ENCODE results near the gene TTLL9.

The TTLL9 gene

DNA sequence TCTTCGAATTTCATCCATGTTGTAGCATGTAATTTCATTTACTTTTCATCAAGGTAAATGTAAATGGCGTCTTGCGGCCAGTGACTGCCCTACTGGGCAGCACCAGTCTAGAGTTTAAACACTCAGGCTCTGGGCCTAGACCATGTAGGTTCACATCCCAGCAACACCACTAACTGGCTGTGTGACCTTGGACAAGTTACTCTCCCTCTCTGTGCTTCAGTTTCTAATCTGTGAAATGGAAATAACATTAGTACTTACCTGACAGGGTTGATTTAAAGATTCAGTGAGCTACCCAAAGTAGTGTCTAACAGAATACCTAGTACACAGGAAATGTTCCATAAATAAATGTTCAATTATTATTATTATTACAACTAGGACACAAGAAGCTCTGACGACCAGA lies 52.2 kb downstream of the TTLL9 start:
- TF ChIP-seq NFIC (IDR thresholded peaks at IDR 0.05) (no peak), FOXM1 (IDR thresholded peaks at IDR 0.05; ENCODE audit: borderline replicate concordance, low read depth) (no peak), TAF1 (IDR thresholded peaks at IDR 0.05; ENCODE audit: low read depth) (no peak), TEAD4 (IDR thresholded peaks at IDR 0.05) (no peak), YY1 (IDR thresholded peaks at IDR 0.05; ENCODE audit: low read depth) (no peak), ZBTB7A (IDR thresholded peaks at IDR 0.05; ENCODE audit: low read depth) (no peak), CREB1 (IDR thresholded peaks at IDR 0.05; ENCODE audit: low read depth) (no peak), RAD21 (IDR thresholded peaks at IDR 0.05; ENCODE audit: low read depth) (no peak), CEBPB (IDR thresholded peaks at IDR 0.05) (no peak), EP300 (IDR thresholded peaks at IDR 0.05; ENCODE audit: borderline replicate concordance) (no peak), EGR1 (IDR thresholded peaks at IDR 0.05) (no peak)
- TF ChIP-seq, protein P1, sequence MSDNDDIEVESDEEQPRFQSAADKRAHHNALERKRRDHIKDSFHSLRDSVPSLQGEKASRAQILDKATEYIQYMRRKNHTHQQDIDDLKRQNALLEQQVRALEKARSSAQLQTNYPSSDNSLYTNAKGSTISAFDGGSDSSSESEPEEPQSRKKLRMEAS (IDR thresholded peaks at IDR 0.05) = no peak
- TF ChIP-seq, protein P2, sequence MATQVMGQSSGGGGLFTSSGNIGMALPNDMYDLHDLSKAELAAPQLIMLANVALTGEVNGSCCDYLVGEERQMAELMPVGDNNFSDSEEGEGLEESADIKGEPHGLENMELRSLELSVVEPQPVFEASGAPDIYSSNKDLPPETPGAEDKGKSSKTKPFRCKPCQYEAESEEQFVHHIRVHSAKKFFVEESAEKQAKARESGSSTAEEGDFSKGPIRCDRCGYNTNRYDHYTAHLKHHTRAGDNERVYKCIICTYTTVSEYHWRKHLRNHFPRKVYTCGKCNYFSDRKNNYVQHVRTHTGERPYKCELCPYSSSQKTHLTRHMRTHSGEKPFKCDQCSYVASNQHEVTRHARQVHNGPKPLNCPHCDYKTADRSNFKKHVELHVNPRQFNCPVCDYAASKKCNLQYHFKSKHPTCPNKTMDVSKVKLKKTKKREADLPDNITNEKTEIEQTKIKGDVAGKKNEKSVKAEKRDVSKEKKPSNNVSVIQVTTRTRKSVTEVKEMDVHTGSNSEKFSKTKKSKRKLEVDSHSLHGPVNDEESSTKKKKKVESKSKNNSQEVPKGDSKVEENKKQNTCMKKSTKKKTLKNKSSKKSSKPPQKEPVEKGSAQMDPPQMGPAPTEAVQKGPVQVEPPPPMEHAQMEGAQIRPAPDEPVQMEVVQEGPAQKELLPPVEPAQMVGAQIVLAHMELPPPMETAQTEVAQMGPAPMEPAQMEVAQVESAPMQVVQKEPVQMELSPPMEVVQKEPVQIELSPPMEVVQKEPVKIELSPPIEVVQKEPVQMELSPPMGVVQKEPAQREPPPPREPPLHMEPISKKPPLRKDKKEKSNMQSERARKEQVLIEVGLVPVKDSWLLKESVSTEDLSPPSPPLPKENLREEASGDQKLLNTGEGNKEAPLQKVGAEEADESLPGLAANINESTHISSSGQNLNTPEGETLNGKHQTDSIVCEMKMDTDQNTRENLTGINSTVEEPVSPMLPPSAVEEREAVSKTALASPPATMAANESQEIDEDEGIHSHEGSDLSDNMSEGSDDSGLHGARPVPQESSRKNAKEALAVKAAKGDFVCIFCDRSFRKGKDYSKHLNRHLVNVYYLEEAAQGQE (IDR thresholded peaks at IDR 0.05; ENCODE audit: low read depth) = no peak
- TF ChIP-seq, protein P3, sequence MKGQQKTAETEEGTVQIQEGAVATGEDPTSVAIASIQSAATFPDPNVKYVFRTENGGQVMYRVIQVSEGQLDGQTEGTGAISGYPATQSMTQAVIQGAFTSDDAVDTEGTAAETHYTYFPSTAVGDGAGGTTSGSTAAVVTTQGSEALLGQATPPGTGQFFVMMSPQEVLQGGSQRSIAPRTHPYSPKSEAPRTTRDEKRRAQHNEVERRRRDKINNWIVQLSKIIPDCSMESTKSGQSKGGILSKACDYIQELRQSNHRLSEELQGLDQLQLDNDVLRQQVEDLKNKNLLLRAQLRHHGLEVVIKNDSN (IDR thresholded peaks at IDR 0.05) = no peak

DNA sequence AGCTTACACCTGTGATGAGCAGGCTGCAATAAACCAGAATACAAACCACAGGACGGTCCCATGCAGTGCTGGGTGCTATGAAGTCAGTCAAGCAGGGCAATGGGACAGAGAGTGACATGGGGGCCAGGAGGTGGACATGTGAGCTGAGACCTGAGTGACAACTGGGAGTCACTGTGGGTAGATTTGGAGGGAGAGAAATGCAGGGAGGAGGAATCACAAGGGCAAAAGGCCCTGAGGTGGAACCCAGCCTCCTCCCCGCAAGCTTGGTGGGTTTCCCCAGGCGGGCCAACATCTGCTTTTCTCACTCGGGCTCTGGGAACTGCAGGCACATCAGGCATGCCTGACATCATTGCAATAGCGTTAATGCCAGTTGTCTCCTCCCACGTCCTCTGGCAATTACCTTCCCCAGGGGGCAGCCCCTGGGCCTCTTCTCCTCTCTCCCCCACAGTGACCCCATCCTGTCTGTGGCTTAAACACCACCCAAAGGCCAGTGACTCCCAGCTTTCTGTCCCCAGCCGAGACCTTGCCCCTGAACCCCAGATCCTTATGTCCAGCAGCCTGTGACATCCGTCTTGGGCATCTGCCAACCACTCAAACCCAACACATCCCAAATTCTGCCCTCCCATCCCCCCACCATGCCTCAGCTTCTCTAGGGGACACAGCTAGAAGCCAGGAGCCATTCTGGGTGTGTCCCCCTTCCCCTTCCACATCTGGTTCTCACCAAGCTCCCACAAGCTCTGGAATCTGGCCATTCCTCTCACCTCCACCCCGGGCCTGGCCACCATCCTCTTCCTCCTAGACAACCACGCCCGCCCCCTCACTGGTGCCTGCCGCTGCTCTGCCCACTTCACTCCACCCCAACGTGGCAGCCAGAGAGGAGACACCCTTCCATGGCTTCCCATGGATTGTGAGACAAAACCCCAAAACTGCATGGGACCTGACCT lies 53.2 kb downstream of the TTLL9 start:
- no peak for TF ChIP-seq TAF1 (IDR thresholded peaks at IDR 0.05; ENCODE audit: low read depth)
- TF ChIP-seq YY1 (IDR thresholded peaks at IDR 0.05; ENCODE audit: low read depth) = no peak
- TF ChIP-seq NFIC (IDR thresholded peaks at IDR 0.05) = no peak
- TF ChIP-seq, protein P3 (IDR thresholded peaks at IDR 0.05) = no peak
- TF ChIP-seq TEAD4 (IDR thresholded peaks at IDR 0.05) = no peak
- no peak for TF ChIP-seq ZBTB7A (IDR thresholded peaks at IDR 0.05; ENCODE audit: low read depth)
- no peak for TF ChIP-seq FOXM1 (IDR thresholded peaks at IDR 0.05; ENCODE audit: borderline replicate concordance, low read depth)
- TF ChIP-seq RAD21 (IDR thresholded peaks at IDR 0.05; ENCODE audit: low read depth) = no peak
- no peak for TF ChIP-seq CEBPB (IDR thresholded peaks at IDR 0.05)
- TF ChIP-seq EP300 (IDR thresholded peaks at IDR 0.05; ENCODE audit: borderline replicate concordance) = no peak
- TF ChIP-seq, protein P2 (IDR thresholded peaks at IDR 0.05; ENCODE audit: low read depth) = no peak
- TF ChIP-seq EGR1 (IDR thresholded peaks at IDR 0.05) = no peak
- no peak for TF ChIP-seq CREB1 (IDR thresholded peaks at IDR 0.05; ENCODE audit: low read depth)
- TF ChIP-seq, protein P1 (IDR thresholded peaks at IDR 0.05) = no peak
- no peak for TF ChIP-seq TCF12 (IDR thresholded peaks at IDR 0.05; ENCODE audit: low read depth)

DNA sequence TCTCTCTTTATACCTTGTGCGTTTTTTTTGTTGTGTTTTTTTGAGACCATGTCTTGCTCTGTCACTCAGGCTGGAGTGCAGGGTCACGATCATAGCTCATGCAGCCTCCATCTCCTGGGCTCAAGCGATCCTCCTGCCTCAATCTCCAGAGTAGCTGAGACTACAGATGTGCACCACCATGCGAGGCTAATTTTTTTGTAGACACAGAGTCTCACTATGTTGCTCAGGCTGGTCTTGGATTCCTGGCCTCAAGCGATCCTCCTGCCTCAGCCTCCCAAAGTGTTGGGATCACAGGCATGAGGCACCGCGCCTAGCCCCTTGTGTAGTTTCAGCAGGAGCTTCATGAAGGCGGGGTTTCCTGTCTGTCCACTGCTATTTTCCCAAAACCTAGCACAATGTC lies 54.1 kb downstream of the TTLL9 start:
- TF ChIP-seq, protein P2 (IDR thresholded peaks at IDR 0.05; ENCODE audit: low read depth) = no peak
- no peak for TF ChIP-seq EGR1 (IDR thresholded peaks at IDR 0.05)
- no peak for TF ChIP-seq CREB1 (IDR thresholded peaks at IDR 0.05; ENCODE audit: low read depth)
- no peak for TF ChIP-seq NFIC (IDR thresholded peaks at IDR 0.05)
- TF ChIP-seq YY1 (IDR thresholded peaks at IDR 0.05; ENCODE audit: low read depth) = no peak
- TF ChIP-seq, protein P3 (IDR thresholded peaks at IDR 0.05) = no peak
- no peak for TF ChIP-seq ZBTB7A (IDR thresholded peaks at IDR 0.05; ENCODE audit: low read depth)
- TF ChIP-seq TEAD4 (IDR thresholded peaks at IDR 0.05) = no peak
- TF ChIP-seq TCF12 (IDR thresholded peaks at IDR 0.05; ENCODE audit: low read depth) = no peak
- TF ChIP-seq EP300 (IDR thresholded peaks at IDR 0.05; ENCODE audit: borderline replicate concordance) = no peak
- TF ChIP-seq FOXM1 (IDR thresholded peaks at IDR 0.05; ENCODE audit: borderline replicate concordance, low read depth) = no peak
- TF ChIP-seq, protein P1 (IDR thresholded peaks at IDR 0.05) = no peak
- TF ChIP-seq CEBPB (IDR thresholded peaks at IDR 0.05) = no peak
- TF ChIP-seq TAF1 (IDR thresholded peaks at IDR 0.05; ENCODE audit: low read depth) = no peak
- TF ChIP-seq RAD21 (IDR thresholded peaks at IDR 0.05; ENCODE audit: low read depth) = no peak
